GM18499 (cell line): Measurements from ENCODE around the gene COPS7A.
A peak's percentile ranks its signal among the peaks of the same experiment; 100 is the strongest.
"Not testable (repeated sequence)": the region's sequence is repeated elsewhere in the genome, so short reads cannot be mapped to it uniquely, and the experiment has no call there.

Source experiments
- ATAC-seq: cut with Tn5 transposase; IDR thresholded peaks from one replicate; pipeline ENCODE4 v1.9.1; 2021; ENCODE audit warnings: moderate number of reproducible peaks; ENCODE audit not compliant: insufficient read depth, unreplicated experiment

Gene COPS7A

DNA sequence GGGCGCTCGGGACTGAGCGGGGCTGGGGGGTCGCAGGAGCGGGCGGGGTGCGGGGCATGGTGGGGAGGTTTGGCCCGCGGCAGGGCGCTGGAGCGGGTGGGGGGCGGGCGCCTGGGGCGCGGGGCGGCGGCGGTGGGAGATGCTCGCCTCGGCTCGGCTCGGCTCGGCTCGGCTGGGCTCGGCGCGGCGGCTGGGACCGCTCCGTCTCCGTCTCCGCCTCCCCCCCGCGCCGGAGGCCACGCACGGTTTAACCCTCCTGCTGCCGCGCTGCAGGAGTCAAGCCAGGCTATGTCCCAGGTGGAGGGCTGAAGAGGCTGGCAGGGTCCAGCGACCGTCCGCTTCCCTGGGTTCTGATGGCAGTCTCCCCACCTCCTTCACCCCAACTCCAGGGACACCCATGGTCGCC is 23.2 kb upstream of the COPS7A start, which contains the start of gene PIANP:
Gene PIANP, minus strand, starts transcription at position 170 of the 406 bp plus-strand sequence. CDS start 2,754 bp downstream, outside the sequence.
- no peak for ATAC-seq

DNA sequence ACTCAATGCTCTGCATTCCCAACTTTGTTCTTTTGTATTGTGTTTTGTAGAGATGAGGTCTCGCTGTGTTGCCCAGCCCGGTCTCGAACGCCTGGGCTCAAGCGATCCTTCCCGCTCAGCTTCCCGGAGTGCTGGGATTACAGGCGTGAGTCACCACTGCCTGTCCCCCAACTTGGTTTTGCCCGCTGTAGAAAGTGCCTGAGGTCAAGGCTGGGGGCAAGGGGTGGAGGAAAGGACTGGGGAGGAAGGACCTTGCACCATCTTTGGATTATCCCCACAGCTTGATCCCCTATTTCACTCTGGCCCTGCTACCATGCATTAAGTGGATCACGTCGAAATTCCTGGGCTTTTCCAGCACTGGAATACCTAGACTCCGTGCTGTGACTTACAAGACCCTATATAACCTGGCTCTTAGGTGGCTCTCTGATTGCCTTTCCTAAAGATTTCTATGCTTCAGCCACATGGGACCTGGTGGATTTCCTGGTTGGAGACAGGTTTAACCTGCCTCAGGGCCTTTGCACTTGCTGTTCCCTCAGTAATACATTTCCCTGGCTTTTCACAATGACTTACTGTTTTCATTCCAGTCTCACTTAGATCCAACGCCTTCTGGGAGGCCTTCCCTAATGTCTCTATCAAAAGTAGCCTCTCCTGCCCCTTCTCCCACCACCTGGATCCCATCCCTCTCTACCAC is 22.6 kb upstream of the COPS7A start:
- ATAC-seq, result no peak

DNA sequence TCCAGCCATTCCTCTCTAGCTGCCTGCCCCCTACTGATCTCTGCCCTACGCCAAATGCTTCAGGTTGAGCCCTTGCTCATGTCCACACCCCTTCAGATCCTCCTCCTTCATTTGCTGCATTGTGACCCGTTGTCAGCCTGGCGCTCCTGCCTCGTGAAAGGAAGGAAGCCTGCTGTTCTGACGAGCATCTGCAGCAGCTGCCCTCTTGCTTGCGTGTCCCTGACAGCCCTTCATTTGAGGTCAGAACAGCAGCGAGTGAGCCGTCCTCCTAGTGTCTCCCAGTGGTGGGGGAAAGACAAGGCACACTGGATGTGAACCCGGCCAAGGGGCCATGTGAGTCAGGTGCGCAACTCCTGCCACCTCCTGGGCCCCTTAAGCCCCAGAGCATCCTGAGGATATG is 20.2 kb upstream of the COPS7A start:
- no peak for ATAC-seq

DNA sequence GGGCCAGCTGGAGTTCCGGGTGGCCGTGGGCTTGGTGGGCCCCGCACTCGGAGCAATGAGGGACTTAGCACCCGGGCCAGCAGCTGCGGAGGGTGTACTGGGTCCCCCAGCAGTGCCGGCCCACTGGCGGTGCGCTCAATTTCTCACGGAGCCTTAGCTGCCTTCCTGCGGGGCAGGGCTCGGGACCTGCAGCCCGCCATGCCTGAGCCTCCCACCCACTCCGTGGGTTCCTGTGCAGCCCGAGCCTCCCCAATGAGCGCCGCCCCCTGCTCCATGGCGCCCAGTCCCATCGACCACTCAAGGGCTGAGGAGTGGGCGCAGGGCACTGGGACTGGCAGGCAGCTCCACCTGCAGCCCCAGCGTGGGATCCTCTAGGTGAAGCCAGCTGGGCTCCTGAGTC is 15.5 kb upstream of the COPS7A start:
- ATAC-seq, result not testable (repeated sequence)

DNA sequence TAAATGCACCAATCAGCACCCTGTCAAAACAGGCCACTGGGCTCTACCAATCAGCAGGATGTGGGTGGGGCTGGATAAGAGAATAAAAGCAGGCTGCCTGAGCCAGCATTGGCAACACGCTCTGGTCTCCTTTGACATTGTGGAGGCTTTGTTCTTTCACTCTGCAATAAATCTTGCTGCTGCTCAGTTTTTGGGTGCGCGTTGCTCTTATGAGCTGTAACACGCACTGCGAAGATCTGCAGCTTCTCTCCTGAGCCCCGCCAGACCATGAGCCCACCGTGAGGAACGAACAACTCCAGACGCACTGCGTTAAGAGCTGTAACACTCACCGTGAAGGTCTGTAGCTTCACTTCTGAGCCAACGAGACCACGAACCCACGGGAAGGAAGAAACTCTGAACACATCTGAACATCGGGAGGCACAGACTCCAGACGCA is 14.9 kb upstream of the COPS7A start:
- ATAC-seq, result no peak

DNA sequence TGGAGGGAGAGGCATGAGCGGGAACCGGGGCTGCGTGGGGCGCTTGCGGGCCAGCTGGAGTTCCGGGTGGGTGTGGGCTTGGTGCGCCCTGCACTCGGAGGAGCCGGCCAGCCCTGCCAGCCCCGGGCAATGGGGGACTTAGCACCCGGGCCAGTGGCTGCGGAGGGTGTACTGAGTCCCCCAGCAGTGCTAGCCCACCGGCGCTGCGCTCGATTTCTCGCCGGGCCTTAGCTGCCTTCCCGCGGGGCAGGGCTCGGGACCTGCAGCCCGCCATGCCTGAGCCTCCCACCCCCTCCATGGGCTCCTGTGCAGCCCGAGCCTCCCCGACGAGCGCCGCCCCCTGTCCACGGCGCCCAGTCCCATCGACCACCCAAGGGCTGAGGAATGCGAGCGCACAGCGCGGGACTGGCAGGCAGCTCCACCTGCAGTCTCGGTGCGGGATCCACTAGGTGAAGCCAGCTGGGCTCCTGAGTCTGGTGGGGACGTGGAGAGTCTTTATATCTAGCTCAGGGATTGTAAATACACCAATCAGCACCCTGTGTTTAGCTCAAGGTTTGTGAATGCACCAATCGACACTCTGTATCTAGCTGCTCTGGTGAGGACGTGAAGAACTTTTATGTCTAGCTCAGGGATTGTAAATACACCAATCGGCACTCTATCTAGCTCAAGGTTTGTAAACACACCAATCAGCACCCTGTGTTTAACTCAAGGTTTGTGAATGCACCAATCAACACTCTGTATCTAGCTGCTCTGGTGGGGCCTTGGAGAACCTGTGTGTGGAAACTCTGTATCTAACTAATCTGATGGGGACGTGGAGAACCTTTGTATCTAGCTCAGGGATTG is 7.6 kb upstream of the COPS7A start:
- ATAC-seq, result not testable (repeated sequence)

DNA sequence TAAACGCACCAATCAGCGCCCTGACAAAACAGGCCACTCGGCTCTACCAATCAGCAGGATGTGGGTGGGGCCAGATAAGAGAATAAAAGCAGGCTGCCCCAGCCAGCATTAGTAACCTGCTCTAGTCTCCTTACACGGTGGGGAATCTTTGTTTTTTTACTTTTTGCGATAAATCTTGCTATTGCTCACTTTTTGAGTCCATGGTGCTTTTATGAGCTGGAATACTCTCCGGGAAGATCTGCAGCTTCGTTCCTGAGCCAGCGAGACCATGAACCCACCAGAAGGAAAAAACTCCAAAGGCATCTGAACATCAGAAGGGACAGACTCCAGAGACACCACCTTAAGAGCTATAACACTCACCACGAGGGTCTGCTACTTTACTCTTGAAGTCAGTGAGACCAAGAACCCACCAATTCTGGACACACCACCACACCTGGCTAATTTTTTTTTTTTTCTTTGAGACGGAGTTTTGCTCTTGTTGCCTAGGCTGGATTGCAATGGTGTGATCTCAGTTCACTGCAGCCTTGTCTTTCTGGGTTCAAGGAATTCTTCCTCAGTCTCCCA is 6.9 kb upstream of the COPS7A start:
- ATAC-seq, result no peak

DNA sequence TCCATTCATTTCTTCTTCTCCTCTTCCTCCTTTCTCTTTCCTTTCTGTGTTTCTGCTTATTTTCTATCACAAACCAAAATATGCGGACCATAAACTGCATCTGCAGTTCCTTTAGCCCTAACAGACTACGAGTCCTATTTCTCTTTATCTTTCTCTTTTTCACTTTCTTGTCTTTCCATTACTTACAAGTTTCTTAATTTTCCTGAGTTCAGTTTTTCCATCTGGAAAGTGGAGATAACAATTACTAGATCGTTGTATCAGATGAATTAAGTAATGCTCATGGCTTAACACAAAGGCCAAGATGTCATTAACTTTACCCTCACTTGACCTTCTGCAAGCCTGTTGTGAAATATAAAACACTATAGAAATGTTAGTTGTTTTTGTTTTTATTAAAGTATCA is 983 bp upstream of the COPS7A start:
- ATAC-seq, result no peak

DNA sequence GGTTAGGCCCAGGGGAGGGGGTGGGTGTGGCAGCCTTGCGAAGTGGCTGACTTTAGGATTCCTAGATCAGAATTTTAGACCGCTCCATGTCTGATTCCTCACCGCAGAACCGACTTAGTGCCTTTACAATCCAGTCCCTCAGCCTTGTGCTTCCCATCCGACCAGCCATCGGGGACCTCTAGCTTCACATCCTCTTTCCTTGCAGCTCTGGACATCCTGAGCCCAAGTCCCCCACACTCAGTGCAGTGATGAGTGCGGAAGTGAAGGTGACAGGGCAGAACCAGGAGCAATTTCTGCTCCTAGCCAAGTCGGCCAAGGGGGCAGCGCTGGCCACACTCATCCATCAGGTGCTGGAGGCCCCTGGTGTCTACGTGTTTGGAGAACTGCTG is 557 bp downstream of the COPS7A start:
- ATAC-seq, result peak; percentile 6

DNA sequence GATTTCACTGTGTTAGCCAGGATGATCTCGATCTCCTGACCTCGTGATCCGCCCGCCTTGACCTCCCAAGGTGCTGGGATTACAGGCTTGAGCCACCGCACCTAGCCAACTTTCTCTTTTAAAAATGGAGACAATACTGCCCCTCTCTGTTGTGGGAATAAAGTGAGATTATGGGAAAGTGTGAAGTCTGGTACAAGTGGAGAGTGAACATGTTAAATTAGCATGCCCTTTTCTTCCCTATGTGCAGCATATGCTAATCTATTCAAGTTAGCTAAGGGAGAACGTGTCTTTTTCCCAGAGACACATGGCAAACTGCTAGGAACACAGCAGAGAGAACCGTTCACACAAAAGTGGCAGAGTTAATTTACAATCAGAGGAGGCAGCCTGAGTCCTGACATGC is 1.5 kb downstream of the COPS7A start:
- ATAC-seq, result no peak

DNA sequence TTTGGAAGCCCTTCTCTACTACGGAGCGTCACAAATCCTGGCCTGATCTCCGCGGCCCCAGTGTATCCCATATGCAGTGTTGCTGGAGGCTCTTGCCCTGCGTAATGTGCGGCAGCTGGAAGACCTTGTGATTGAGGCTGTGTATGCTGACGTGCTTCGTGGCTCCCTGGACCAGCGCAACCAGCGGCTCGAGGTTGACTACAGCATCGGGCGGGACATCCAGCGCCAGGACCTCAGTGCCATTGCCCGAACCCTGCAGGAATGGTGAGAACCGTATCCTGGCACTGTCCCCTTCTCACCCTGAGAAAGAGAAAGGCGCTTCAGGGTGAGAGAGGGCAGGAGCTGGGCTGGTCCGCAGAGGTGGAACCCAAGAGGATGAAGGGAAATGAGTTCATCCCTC is 5.3 kb downstream of the COPS7A start:
- no peak for ATAC-seq

DNA sequence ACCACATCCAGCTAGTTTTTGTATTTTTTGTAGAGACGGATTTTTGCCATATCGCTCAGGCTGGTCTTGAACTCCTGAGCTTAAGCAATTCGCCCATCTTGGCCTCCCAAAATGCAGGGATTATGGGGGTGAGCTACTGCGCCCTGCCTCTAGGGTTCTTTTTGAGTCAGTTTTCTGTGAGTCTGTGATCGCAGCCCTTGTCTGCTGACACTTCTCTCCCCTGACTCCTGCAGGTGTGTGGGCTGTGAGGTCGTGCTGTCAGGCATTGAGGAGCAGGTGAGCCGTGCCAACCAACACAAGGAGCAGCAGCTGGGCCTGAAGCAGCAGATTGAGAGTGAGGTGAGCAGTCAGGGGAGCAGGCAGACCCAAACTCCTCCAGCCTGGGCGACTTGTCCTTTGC is 6.3 kb downstream of the COPS7A start:
- no peak for ATAC-seq

DNA sequence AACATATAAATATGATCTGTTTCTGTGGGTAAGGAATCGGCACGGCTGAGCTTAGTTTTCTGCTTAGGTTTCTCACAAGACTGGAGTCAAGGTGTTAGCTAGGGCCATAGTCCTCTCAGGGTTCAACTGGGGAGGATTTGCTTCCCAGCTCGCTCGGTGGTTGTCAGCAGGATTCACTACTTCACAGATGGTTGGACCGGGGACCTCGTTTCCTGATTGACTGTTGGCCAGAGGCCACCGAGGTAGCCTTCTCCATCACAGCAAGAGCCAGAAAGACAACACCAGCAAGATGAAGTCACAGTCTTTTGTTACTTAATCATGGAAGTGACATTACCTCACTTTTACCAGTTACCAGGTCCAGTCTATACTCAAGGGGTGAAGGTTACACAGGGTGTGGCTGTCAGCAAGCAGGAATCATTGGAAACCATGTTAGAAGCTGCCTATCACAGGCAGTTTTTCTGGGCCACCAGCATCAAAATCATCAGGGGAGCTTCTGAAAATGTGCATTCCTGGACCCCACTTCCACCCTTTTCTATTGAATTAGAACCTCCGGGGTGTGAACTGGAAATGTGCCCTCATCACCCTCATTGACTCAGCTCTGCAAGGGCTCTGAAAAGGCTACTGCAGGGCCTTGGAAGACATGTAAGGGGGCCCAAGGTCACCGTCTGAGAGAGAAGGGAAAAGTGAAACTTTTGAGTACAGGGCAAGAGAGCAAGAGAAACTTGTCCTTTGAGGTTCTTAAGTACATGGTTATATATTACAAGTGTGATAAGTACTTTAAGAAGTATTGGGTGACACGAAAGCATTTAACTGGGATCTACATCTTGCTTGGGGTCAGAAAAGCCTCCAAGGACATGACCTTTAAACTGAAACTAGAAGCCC is 10.9 kb downstream of the COPS7A start:
- no peak for ATAC-seq

DNA sequence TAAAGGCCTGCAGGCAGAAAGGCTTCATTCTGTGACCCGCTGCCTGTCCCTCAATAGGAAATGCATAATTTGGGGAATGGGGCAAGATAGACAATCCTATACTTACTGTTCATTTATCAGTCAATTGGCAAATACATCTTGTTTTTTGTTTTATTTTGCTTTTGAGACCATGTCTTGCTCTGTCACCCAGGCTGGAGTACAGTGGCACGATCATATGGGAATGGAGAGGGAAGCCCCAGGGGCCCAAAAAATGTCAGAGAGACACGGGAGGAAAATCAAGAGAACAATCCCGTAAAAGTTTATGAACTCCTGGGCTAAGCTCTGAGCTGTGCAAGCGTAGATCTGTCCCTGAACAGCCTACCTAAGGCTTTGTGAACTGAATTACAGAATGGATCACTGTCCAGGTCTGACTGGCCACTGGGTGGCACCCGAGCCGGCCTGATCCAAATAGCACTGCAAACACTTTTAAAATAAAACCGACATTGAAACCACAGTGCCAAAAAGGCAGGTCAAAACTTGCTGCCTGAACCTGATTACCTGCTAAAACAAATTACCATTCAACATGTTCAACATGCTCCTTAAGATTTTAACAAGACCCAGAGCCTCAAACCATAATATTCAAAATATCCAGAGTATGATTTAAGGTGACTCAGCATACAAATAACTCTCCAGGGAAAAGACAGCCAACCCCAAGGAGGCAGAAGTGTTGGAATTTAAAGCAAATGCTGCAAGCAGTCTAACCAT is 11.8 kb downstream of the COPS7A start:
- no peak for ATAC-seq

DNA sequence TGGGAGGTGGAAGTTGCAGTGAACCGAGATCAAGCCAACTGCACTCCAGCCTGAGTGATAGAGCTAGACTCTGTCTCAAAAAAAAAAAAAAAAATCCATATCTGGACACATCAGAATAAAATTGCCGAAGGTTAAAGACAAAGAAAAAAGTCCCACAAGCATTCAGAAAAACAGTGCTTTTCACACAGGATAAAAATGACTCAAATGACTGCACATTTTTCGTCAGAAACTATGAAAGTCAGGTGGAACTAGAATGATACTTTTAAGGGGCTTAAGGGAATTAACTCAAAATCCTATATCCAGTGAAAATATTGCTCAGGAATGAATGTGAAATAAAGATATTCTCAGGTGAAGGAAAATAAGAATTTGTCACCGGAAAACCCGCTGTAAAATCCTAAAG is 12.9 kb downstream of the COPS7A start:
- ATAC-seq, result no peak

DNA sequence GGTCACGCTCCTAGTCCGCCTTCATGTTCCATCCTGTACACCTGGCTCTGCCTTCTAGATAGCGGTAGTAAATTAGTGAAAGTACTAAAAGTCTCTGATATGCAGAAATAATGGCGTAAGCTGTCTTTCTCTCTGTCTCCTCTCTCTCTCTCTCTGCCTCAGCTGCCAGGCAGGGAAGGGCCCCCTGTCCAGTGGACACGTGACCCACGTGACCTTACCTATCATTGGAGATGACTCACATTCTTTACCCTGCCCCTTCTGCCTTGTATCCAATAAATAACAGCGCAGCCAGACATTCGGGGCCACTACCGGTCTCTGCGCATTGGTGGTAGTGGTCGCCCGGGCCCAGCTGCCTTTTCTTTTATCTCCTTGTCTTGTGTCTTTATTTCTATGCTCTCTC is 18.2 kb downstream of the COPS7A start:
- ATAC-seq, result not testable (repeated sequence)

DNA sequence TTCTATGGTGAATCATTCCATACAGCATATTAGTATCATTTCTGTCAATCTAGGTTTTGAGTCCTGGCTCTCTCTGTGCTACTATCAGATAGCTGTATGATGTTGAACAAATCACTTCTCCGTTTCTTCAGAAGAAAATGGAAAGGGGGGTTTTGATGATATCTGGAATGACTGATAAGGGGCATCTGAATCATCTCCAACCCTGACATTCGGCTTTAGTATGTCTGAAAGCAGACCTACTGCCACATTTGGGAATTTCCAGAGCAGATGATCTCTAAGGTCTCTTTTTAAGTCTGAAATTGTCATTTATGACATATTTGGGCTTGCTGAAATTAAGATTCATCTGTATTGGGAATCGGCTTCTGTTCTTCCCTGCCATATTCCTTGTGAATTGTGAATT is 19.0 kb downstream of the COPS7A start:
- ATAC-seq, result no peak

DNA sequence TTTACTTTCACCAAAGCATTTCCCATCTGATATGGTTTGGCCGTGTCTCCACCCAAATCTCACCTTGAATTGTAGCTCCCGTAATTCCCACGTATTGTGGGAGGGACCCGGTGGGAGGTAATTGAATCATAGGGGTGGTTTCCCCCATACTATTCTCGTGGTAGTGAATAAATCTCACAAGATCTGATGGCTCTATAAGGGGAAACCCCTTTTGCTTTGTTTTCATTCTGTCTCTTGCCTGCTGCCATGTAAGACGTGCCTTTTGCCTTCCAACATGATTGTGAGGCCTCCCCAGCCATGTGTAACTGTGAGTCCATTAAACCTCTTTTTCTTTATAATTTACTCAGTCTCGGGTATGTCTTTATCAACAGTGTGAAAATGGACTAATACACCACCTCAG is 19.5 kb downstream of the COPS7A start:
- not testable (repeated sequence) for ATAC-seq

DNA sequence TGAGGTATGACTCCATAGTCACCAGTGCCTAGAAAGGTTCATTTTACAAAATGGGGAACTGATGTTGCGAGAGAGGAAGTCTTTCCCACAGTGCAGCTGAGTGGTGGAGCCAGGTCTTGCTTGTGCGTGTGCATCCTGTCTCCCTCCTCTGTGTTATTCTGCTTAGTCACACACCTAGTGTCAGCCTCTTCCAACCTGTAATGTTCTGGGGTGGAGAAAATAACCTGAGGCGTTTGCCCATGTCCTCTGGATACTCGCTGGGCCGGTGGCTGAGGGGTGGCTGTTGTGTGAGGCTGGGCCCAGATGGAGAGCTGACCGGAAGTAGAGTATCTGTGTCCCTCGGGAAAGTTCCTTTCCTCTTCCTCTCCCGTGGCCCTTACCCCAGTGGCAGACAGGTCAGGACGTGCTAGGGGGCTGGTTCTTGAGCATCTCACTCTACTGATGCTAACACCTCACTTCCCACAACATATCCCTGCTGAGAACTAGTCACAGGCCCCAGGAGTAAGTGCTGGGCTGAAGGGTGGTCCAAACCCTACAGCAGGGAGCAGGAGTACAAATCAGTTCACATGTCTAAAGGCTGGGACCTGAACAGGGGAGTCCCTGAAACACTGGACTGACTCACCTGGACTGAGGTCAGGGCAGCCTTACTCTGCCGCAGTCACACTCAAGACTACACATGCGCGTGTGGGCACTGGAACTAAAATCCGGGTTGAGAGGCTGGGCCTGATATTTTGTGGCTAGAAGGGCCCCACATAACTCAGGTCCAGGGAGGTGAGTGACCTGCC is 22.1 kb downstream of the COPS7A start:
- ATAC-seq, result no peak
